ENCODE data around the gene KIFC3.
"Not testable (repeated sequence)": the region's sequence is repeated elsewhere in the genome, so short reads cannot be mapped to it uniquely, and the experiment has no call there.

Gene KIFC3

GRCh38 chr16:57751539-57752202 is 50.6 kb downstream of the KIFC3 start:
- DNase-seq, result no peak
- in situ Hi-C loops (cut with HindIII; ENCODE audit: low pct_ligation_motif_present, low pct_unique_long_range_greater_than_20kb, low sequenced_read_pairs), result no loop called here

- in situ Hi-C loops (cut with HindIII; ENCODE audit: low pct_ligation_motif_present, low pct_unique_long_range_greater_than_20kb, low sequenced_read_pairs), result no loop called here
- DNase-seq, result no peak
Observed at GRCh38 chr16:57750796-57751538, 51.3 kb downstream of the KIFC3 start.

- in situ Hi-C loops (cut with HindIII; ENCODE audit: low pct_ligation_motif_present, low pct_unique_long_range_greater_than_20kb, low sequenced_read_pairs), result no loop called here
- no peak for DNase-seq
Observed at GRCh38 chr16:57749856-57750452, 52.3 kb downstream of the KIFC3 start.

- in situ Hi-C loops (cut with HindIII; ENCODE audit: low pct_ligation_motif_present, low pct_unique_long_range_greater_than_20kb, low sequenced_read_pairs), result no loop called here
- no peak for DNase-seq
Observed at GRCh38 chr16:57749101-57749692, 53.1 kb downstream of the KIFC3 start.

GRCh38 chr16:57748596-57748995 is 53.7 kb downstream of the KIFC3 start:
- no peak for DNase-seq
- in situ Hi-C loops (cut with HindIII; ENCODE audit: low pct_ligation_motif_present, low pct_unique_long_range_greater_than_20kb, low sequenced_read_pairs), result no loop called here

- in situ Hi-C loops (cut with HindIII; ENCODE audit: low pct_ligation_motif_present, low pct_unique_long_range_greater_than_20kb, low sequenced_read_pairs), result no loop called here
- no peak for DNase-seq
Observed at GRCh38 chr16:57747996-57748395, 54.3 kb downstream of the KIFC3 start.

DNA sequence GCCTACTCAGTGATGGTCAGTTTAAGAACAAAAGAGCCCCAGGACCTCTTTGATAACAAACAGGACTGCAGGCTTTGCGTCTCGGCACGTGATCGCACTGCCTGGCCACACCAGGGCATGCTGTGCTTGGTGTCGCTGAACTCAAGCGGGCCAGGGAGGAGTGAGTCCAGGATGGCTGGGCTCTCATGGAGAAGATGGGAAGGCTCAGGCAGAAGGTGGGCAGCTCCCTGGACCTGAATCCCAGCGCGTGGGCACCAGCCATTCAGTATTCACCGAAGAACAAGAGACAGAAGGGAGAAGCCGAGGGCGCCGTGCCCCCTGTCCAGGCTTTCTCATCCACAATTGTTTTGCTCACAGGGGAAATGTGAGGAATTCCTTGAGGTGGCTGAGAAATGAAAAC is 54.8 kb downstream of the KIFC3 start:
- in situ Hi-C loops (cut with HindIII; ENCODE audit: low pct_ligation_motif_present, low pct_unique_long_range_greater_than_20kb, low sequenced_read_pairs), result no loop called here
- DNase-seq, result no peak

GRCh38 chr16:57747091-57747490 is 55.2 kb downstream of the KIFC3 start:
- in situ Hi-C loops (cut with HindIII; ENCODE audit: low pct_ligation_motif_present, low pct_unique_long_range_greater_than_20kb, low sequenced_read_pairs), result no loop called here
- no peak for DNase-seq

GRCh38 chr16:57746316-57746715 is 56.0 kb downstream of the KIFC3 start:
- in situ Hi-C loops (cut with HindIII; ENCODE audit: low pct_ligation_motif_present, low pct_unique_long_range_greater_than_20kb, low sequenced_read_pairs), result not testable (repeated sequence)

GRCh38 chr16:57745768-57746167 is 56.5 kb downstream of the KIFC3 start:
- DNase-seq, result no peak
- in situ Hi-C loops (cut with HindIII; ENCODE audit: low pct_ligation_motif_present, low pct_unique_long_range_greater_than_20kb, low sequenced_read_pairs), result no loop called here

More at GRCh38 chr16:57746316-57746715, 56.0 kb downstream of the KIFC3 start:
- DNase-seq, result not testable (repeated sequence)

DNA sequence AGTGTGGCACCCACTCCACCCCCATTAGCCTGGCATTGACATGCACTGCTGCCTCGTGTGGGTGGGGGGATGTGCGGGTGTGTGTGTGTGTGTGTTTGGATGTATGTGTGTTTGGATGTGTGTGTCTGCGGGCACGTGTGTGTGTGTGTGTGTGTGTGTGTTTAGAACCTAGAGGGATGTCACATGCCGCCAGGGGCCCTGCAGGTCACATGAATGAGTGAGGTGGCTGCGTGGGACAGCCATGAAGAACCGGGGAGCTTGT is 57.7 kb downstream of the KIFC3 start:
- in situ Hi-C loops (cut with HindIII; ENCODE audit: low pct_ligation_motif_present, low pct_unique_long_range_greater_than_20kb, low sequenced_read_pairs), result no loop called here
- DNase-seq, result no peak

- DNase-seq, result no peak
- in situ Hi-C loops (cut with HindIII; ENCODE audit: low pct_ligation_motif_present, low pct_unique_long_range_greater_than_20kb, low sequenced_read_pairs), result no loop called here
Observed at GRCh38 chr16:57743886-57744641, 58.2 kb downstream of the KIFC3 start.

DNA sequence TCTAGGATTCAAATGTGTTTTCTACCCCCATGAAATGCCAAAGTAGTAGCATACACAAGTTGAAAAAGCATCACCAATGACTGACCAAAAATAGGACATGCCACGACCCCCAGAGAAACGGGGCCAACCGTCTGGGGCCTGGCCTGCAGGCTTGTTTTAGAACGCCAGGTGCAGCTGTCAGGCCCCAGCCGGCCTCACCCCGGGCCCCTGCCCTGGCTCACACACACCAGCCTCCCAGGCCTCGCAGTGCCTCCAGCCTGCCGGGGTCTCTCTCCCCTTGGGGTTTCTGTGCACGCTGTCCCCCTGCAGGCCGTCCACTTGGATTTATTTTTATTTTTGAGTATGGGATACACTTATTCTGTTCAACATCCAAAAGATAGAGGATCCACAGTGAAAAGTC is 58.8 kb downstream of the KIFC3 start:
- in situ Hi-C loops (cut with HindIII; ENCODE audit: low pct_ligation_motif_present, low pct_unique_long_range_greater_than_20kb, low sequenced_read_pairs), result no loop called here
- DNase-seq, result no peak

DNA sequence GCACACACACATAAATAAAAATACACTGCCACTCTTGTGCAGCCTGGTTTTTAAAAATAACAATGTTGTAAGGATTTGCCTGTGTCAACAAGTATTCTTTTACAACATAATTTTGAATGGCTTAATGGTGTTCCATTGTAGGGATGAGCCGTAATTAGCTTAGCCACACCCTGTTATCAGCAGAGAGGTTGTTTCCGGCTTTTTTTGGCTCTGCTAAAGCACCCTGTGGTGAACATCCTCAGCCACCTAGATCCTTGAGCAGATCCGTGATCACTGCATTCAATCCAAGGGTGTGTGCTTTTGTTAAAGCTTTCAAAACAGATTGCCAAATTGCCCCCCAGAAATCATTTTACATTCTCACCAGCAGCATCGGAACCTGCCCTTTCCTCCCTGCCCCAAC is 59.7 kb downstream of the KIFC3 start:
- DNase-seq, result no peak
- in situ Hi-C loops (cut with HindIII; ENCODE audit: low pct_ligation_motif_present, low pct_unique_long_range_greater_than_20kb, low sequenced_read_pairs), result no loop called here

- DNase-seq, result no peak
- in situ Hi-C loops (cut with HindIII; ENCODE audit: low pct_ligation_motif_present, low pct_unique_long_range_greater_than_20kb, low sequenced_read_pairs), result no loop called here
Observed at GRCh38 chr16:57741660-57742191, 60.6 kb downstream of the KIFC3 start.

DNA sequence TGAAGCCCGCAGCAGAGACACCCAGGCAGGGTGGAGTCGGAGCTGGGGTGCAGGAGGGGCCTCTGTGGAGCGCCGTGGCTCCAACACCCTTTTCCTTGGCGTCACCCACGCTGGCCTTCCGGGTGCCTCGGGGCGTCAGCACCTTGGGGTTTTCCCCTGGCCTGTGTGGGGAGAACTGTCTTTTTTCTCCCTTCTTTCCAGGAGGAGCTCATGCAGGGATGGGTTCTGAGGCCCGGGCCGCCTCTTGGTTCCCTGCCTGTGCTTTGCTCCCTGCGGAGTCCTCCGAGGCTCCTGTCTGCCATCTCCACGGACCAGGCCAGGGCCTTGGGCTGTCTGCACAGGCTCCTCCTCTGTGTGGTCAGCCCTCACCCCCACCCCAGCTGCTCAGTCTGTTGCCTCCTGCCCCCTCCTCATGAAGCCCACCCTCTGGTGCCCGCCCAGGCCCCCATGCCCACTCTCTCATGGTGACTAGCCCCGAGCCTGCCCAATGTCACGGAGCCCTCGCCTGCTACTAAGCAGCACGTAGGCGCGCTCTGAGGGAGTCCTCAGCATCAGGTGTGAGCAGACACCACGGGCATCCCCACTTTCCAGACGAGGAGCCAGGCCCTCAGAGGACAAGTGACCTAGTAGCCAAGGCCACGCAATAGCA is 61.7 kb downstream of the KIFC3 start:
- in situ Hi-C loops (cut with HindIII; ENCODE audit: low pct_ligation_motif_present, low pct_unique_long_range_greater_than_20kb, low sequenced_read_pairs), result no loop called here
- DNase-seq, result no peak

GRCh38 chr16:57739756-57740422 is 62.4 kb downstream of the KIFC3 start:
- no peak for DNase-seq
- in situ Hi-C loops (cut with HindIII; ENCODE audit: low pct_ligation_motif_present, low pct_unique_long_range_greater_than_20kb, low sequenced_read_pairs), result no loop called here

- in situ Hi-C loops (cut with HindIII; ENCODE audit: low pct_ligation_motif_present, low pct_unique_long_range_greater_than_20kb, low sequenced_read_pairs), result no loop called here
- DNase-seq, result no peak
Observed at GRCh38 chr16:57738844-57739243, 63.4 kb downstream of the KIFC3 start.

All from ACHN (cell line).